ENCODE results near the gene APOBEC3G.

The APOBEC3G gene

DNA sequence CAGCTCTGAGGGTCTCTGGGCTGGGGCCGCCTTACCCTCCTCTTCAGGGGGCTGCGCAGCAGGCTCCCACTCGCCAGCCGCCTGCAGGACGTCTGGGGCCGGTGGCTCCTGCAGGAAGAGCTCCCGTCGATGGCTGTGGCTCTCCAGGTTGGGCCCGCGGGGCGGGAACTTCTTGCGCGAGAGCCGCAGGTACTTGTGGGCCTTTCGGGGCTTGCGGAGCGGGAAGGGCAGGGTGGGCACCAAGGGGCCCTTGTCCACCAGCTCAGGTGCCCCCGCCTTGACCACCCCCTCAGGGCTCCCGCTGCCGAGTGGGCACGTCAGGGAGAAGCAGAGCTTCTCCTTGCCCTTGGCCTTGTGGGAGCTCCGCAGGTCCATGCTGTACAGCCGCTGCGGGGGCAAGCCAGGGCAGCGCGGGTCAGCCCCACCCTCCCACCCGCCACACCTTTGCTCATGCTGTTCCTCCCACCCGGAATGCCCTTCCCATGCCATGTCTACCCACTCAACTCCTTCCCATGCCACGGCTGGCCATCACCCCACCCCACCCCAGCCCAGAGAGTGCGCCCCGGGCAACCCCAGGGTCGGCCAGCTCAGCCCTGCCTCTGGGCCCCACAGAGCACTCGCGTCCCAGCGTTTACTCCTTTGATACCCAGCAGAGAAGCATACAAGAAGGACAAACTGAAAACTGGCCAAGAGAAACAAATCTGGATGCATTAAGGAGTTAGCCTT is 57.5 kb downstream of the APOBEC3G start:
- ChIA-PET CTCF (interaction anchor here (0.9 to 2.2 kb wide), 8 partner anchors 9 to 176 kb away, joined by 3 to 5 read pairs (median 3); no protein-coding TSS in a partner anchor), POLR2A (interaction anchor here (0.6 to 1.7 kb wide), 2 partner anchors 14 to 313 kb away, joined by 3 to 4 read pairs; no protein-coding TSS in a partner anchor)
- TF ChIP-seq, protein P1, sequence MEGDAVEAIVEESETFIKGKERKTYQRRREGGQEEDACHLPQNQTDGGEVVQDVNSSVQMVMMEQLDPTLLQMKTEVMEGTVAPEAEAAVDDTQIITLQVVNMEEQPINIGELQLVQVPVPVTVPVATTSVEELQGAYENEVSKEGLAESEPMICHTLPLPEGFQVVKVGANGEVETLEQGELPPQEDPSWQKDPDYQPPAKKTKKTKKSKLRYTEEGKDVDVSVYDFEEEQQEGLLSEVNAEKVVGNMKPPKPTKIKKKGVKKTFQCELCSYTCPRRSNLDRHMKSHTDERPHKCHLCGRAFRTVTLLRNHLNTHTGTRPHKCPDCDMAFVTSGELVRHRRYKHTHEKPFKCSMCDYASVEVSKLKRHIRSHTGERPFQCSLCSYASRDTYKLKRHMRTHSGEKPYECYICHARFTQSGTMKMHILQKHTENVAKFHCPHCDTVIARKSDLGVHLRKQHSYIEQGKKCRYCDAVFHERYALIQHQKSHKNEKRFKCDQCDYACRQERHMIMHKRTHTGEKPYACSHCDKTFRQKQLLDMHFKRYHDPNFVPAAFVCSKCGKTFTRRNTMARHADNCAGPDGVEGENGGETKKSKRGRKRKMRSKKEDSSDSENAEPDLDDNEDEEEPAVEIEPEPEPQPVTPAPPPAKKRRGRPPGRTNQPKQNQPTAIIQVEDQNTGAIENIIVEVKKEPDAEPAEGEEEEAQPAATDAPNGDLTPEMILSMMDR (IDR thresholded peaks at IDR 0.05; ENCODE audit: control extremely low read depth, extremely low read depth, low read depth, missing control alignments): no peak
- no peak for DNase-seq (ENCODE audit: extremely low spot score)

DNA sequence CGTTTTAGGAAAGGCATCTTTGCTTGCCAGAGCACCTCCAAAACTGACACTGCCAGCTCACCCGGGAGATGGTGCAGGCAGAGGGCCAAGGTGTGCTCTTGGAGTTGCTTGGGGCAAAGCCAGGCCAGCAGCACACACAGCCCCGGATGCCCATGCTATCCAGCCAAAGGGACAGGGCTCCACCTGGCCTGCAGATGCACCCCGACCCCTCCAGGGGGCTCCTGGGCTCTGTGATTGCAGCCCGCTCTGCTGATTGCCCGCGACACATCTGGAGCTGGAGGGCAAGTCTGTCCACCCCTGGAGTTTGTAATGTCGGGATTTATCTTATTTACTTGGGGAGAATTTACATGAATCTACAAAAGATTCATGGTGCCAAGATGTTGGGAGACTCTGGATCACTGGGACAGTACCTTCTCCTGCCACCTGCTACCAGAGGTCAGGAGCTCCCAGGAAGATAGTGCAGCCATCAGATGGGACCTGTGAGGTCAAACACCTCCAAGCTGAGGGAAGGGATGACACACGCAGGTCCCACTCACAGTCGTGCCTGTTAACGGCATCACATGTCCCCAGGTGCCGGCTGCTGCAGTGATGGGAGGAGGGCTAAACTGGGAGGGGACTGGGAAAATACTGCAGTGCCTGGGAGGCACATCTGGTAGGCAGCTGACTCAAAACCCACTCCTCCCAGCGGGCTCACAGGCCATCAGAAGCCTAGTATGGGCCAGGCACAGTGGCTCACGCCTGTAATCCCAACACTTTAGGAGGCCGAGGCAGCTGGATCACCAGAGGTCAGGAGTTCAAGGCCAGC is 58.2 kb downstream of the APOBEC3G start:
- POLR2A ChIA-PET: interaction anchor here (1.7 kb wide), 1 partner anchor 14 kb away, joined by 4 read pairs; no protein-coding TSS in a partner anchor
- DNase-seq (ENCODE audit: extremely low spot score): peak; percentile 74
- CTCF ChIA-PET: interaction anchor here (0.7 to 2.2 kb wide), 6 partner anchors 13 to 181 kb away, joined by 3 to 5 read pairs (median 3); no protein-coding TSS in a partner anchor

DNA sequence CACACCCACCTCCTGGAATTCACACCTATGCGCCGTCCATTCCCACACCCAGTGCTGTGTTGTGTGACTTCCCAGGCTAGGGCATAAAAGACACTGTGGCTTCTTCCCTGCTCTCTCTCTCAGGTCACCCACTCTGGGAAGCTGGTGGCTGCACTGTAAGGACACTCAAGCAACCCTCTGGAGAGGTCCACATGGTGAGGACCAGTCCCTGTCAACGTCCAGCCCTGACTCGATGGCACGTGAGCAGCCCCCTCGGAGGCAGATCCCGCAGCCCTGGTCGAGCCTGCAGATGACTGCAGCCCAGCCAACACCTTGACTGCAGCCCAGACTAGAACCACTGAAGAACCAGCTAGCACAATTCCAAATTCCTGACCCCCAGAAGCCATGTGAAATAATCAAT is 59.2 kb downstream of the APOBEC3G start:
- ChIA-PET CTCF (interaction anchor here (1.0 kb wide), 1 partner anchor 180 kb away, joined by 3 read pairs; no protein-coding TSS in a partner anchor), POLR2A (interaction anchor here (0.5 to 1.7 kb wide), 2 partner anchors 13 to 23 kb away, joined by 4 to 9 read pairs; no protein-coding TSS in a partner anchor)
- DNase-seq (ENCODE audit: extremely low spot score): no peak
- TF ChIP-seq, protein P1 (IDR thresholded peaks at IDR 0.05; ENCODE audit: control extremely low read depth, extremely low read depth, low read depth, missing control alignments): no peak

More for the DNA sequence above, 58.2 kb downstream of the APOBEC3G start:
- TF ChIP-seq, protein P1 (IDR thresholded peaks at IDR 0.05; ENCODE audit: control extremely low read depth, extremely low read depth, low read depth, missing control alignments): peak; percentile 30

Data from GM10248 (cell line).